ENCODE results near the gene PDK4. TPM values are rescaled to one million over a fixed set of nuclear protein-coding genes. Genes with fewer than 3 reads are reported as not detected.

PDK4 gene
- total and polyA plus RNA-seq, 11 donors = 45.6 to 4,362 (median 173) TPM

DNA sequence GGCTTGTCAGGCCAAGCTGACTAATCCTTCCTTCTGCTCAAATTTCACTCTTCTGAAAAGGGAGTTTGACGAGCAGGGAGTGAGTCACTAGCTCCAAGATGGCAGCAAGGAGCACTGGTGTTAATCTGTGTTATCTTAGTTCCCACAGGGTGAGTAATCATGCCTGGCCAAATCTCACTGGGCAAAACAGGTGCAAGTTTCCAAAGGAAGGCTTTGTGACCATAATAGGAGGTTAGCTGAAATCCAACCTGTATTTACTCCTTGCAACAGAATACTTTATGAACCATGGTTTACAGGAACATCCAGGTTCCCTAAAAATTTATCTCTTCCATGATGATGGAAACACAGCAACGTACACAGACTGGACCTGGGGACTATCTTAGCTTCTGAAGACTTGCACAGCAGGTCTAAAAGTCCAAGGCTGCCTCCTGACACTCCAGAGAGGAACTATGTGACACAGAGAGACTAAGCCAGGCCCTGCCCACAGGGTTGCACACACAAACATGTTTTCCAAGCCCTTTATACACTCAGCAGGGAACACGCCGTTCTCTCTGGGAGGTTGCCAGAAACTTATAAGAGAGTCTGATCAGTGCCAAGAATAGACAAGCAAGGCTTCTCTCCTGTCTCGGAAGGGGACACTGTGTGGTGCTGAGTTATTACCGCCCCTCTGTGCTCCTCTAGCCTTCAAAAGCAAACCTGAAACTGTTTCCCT lies 46.3 kb downstream of the PDK4 start:
- H3K4me1 ChIP-seq = peaks cover 16 to 61% (median 46%) of the 10 kb centered on the region in 12 donors
- peak overlapping the region in 6 of 12 donors; percentile 4 to 16 (median 6) for H3K4me3 ChIP-seq
- intact Hi-C loops (cut with DNase I) = loop anchor here (1.0 to 5.0 kb wide), 10 partner anchors 32 to 132 kb away; partner anchors contain the start of gene PDK4 (in 9 of the 10)
- DNase-seq = peak; percentile 76 to 95 (median 79)
- H3K27ac ChIP-seq = peak overlapping the region; percentile 79 to 97 (median 90)
- H3K9me3 ChIP-seq = no peaks in the 10 kb centered on the region
- no peaks in the 10 kb centered on the region for H3K27me3 ChIP-seq
- peak; percentile 96 to 98 (median 97) for ATAC-seq
- WGBS, 4 donors = 3 to 8% (median 4%) methylated on average over 6 of the region's 6 CpGs
- TF ChIP-seq, protein P1, sequence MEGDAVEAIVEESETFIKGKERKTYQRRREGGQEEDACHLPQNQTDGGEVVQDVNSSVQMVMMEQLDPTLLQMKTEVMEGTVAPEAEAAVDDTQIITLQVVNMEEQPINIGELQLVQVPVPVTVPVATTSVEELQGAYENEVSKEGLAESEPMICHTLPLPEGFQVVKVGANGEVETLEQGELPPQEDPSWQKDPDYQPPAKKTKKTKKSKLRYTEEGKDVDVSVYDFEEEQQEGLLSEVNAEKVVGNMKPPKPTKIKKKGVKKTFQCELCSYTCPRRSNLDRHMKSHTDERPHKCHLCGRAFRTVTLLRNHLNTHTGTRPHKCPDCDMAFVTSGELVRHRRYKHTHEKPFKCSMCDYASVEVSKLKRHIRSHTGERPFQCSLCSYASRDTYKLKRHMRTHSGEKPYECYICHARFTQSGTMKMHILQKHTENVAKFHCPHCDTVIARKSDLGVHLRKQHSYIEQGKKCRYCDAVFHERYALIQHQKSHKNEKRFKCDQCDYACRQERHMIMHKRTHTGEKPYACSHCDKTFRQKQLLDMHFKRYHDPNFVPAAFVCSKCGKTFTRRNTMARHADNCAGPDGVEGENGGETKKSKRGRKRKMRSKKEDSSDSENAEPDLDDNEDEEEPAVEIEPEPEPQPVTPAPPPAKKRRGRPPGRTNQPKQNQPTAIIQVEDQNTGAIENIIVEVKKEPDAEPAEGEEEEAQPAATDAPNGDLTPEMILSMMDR (IDR thresholded peaks at IDR 0.05) = no peak
- peak in 1 of 2 donors; percentile 82 for TF ChIP-seq POLR2A (IDR thresholded peaks at IDR 0.05)
- H3K36me3 ChIP-seq = no peaks in the 10 kb centered on the region

DNA sequence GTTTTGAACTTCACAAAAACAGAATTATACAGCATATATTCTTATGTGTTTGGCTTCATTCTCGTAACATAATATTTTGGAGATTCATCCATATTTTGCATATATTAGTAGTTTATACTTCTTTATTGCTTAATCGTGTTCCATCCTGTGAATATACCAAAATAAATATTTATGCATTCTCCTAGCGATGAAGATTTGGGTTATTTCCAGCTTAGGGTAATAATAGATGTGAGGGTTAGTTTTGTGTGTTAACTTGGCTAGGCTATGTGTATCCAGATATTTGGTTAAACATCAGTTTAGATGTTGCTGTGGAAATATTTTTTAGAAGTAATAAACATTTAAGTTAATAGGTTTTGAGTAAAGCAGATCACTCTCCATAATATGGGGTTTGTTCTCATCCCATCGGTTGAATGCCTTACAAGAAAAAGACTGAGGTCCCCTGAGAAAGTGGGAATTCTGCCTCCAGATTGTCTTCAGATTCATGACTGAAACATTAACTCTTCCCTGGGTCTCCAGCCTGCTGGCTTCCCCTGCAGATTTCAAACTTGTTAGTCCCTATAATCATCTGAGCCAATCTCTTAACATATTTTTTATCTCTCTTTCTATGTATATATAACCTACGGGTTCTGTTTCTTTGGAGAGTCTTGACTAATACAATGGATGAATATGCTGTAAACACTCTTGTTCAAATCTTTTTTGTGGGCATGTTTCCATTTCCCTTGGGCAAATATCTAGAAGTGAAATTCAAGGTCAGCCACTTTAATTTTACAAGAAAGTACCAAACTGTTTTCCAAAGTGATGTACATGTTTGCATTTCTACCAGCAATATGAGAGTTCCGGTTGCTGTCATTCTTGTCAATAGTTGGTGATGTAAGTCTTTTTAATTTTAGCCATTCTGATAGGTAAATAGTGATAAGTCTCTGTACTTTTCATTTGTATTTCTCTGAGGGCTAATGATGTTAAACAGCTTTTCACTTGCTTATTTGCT lies 48.7 kb downstream of the PDK4 start:
- Histone ChIP-seq H3K4me1 (peaks cover 16 to 65% (median 47%) of the 10 kb centered on the region in 12 donors), H3K9me3 (no peaks in the 10 kb centered on the region), H3K27me3 (no peaks in the 10 kb centered on the region), H3K27ac (peak overlapping the region; percentile 46 to 95 (median 72)), H3K4me3 (peak overlapping the region in 1 of 12 donors; percentile 1), H3K36me3 (no peaks in the 10 kb centered on the region)
- ATAC-seq (no peak), DNase-seq (no peak)
- TF ChIP-seq, protein P1 (IDR thresholded peaks at IDR 0.05) = no peak
- no peak for TF ChIP-seq POLR2A (IDR thresholded peaks at IDR 0.05)
- intact Hi-C loops (cut with DNase I) = loop anchor here in 7 of 10 donors (5.0 kb wide), 3 partner anchors 35 to 135 kb away; partner anchors contain the start of gene PDK4 (in 5 of the 7)
- WGBS, 4 donors = 37 to 51% (median 42%) methylated on average over 6 of the region's 6 CpGs

DNA sequence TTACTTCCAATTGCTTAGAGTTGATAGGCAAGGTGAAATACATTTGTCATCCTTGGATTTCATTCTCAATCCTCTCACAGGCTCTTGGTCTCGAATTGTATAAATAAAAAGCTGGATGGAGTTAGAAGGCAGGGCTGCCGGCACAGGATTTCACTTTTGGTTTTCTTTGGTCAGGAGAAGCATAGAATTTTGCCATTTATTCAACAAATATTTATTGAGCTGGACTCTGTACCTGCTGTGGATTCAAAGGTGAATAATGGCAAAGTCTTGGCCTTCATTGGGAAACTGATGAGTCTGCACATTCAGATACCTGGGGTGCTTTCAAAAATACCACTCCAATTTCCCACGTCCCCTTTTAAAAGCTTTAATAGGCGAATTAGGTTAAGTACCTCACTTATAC lies 49.7 kb downstream of the PDK4 start:
- Histone ChIP-seq H3K9me3 (no peaks in the 10 kb centered on the region), H3K4me1 (peaks cover 16 to 65% (median 47%) of the 10 kb centered on the region in 12 donors), H3K4me3 (peak overlapping the region in 3 of 12 donors; percentile 19 to 57 (median 49)), H3K36me3 (no peaks in the 10 kb centered on the region), H3K27me3 (no peaks in the 10 kb centered on the region), H3K27ac (peak overlapping the region; percentile 3 to 95 (median 58))
- 64 to 77% (median 69%) methylated on average over 4 of the region's 4 CpGs for WGBS, 4 donors
- TF ChIP-seq, protein P1 (IDR thresholded peaks at IDR 0.05) = no peak
- no peak for TF ChIP-seq POLR2A (IDR thresholded peaks at IDR 0.05)
- intact Hi-C loops (cut with DNase I) = loop anchor here in 7 of 10 donors (5.0 kb wide), 3 partner anchors 36 to 136 kb away; partner anchors contain the start of gene PDK4 (in 5 of the 7)
- no peak for DNase-seq
- ATAC-seq = no peak

Data from heart left ventricle (tissue), 16 donors.